B cell (primary cell): ENCODE data around the gene TRMT11. TPM values are rescaled to one million over a fixed set of nuclear protein-coding genes. Genes with fewer than 3 reads are reported as not detected.

Source experiments
- ATAC-seq: fragments of 200-7000 bp; cut with Tn5 transposase; one replicate; pipeline ENCODE4 v1.10.0; 2021; ENCODE audit warnings: low read depth, mild to moderate bottlenecking, moderate number of reproducible peaks, moderate library complexity
- CTCF ChIA-PET: fragments of 350-600 bp; sonication (Branson Sonifier 250); formaldehyde crosslinking; loops from one replicate; lab custom pipeline; 2021; ENCODE audit warnings: antibody characterized with exemption, inconsistent platforms; lab: Charles Lee
- POLR2A ChIA-PET: fragments of 350-600 bp; sonication (Branson Sonifier 250); formaldehyde crosslinking; loops from one replicate; lab custom pipeline; 2021; ENCODE audit warnings: antibody characterized with exemption; lab: Charles Lee
- DNase-seq: peaks from one replicate; pipeline ENCODE4 v3.0.0; 2013
- H2AFZ ChIP-seq: 2 replicates; pipeline ENCODE4 v1.6.1; 2012; ENCODE audit warnings: mild to moderate bottlenecking, low read depth, low read length; ENCODE audit not compliant: insufficient read depth, poor library complexity, severe bottlenecking
- H3K27ac ChIP-seq, 2 donors: 1 replicate in 1 of 2; 2 replicates in 1 of 2; pipeline ENCODE4 v1.5.1; 2012 to 2013; ENCODE audit warnings: low read length in 2 of 2, mild to moderate bottlenecking in 2 of 2, moderate library complexity in 1 of 2
- H3K27me3 ChIP-seq, 4 experiments: fragments of 200-600 bp in 1 of 4; sonication (generic) in 1 of 4; replicated peaks in 1 of 4; 1 replicate in 2 of 4; 2 replicates in 2 of 4; pipeline versions ENCODE4 v1.6.1 to v1.7.0; 2013 to 2016; ENCODE audit warnings: low read length in 3 of 4, mild to moderate bottlenecking in 2 of 4, mixed read lengths in 1 of 4, moderate library complexity in 1 of 4; ENCODE audit not compliant: insufficient read depth in 4 of 4, control insufficient read depth in 3 of 4; ENCODE audit errors: control extremely low read depth in 1 of 4
- H3K36me3 ChIP-seq, 2 experiments: replicated peaks in 1 of 2; 1 replicate in 1 of 2; 2 replicates in 1 of 2; pipeline versions ENCODE4 v1.6.1 to v1.7.1; 2013; ENCODE audit warnings: low read length in 1 of 2; ENCODE audit not compliant: insufficient read depth in 2 of 2, control insufficient read depth in 1 of 2; ENCODE audit errors: control extremely low read depth in 1 of 2, extremely low read depth in 1 of 2
- H3K4me1 ChIP-seq, 2 donors: fragments of 200-600 bp in 1 of 2; sonication (generic) in 1 of 2; 1 replicate in 1 of 2; 2 replicates in 1 of 2; pipeline versions ENCODE4 v1.5.1 to v1.6.1; 2013 to 2017; ENCODE audit warnings: low read length in 2 of 2; ENCODE audit not compliant: control insufficient read depth in 2 of 2, insufficient read depth in 2 of 2
- H3K4me2 ChIP-seq: replicated peaks from 2 replicates; pipeline ENCODE3; 2012; ENCODE audit warnings: mild to moderate bottlenecking, low read depth, low read length; ENCODE audit not compliant: poor library complexity, severe bottlenecking
- H3K4me3 ChIP-seq, 5 experiments: fragments of 200-600 bp in 1 of 5; sonication (generic) in 1 of 5; 1 replicate in 3 of 5; 2 replicates in 2 of 5; pipeline versions ENCODE4 v1.5.1 to v1.7.0; 2011 to 2016; ENCODE audit warnings: low read length in 4 of 5, mild to moderate bottlenecking in 4 of 5, low read depth in 2 of 5, control low read depth in 1 of 5, moderate library complexity in 1 of 5; ENCODE audit not compliant: insufficient read depth in 1 of 5; ENCODE audit errors: control extremely low read depth in 1 of 5, extremely low read depth in 1 of 5
- H3K79me2 ChIP-seq: fragments of 200-600 bp; sonication (generic); one replicate; pipeline ENCODE4 v1.6.0; 2016; ENCODE audit warnings: low read length; ENCODE audit not compliant: control insufficient read depth, insufficient read depth
- H3K9ac ChIP-seq: fragments of 200-600 bp; sonication (generic); 2 replicates; pipeline ENCODE4 v1.6.1; 2017; ENCODE audit warnings: mild to moderate bottlenecking, low read length, moderate library complexity
- H3K9me3 ChIP-seq, 3 donors: one replicate each; pipeline versions ENCODE4 v1.6.1 to v1.7.1; 2013; ENCODE audit warnings: low read length in 2 of 3; ENCODE audit not compliant: control insufficient read depth in 2 of 3, insufficient read depth in 1 of 3; ENCODE audit errors: control extremely low read depth in 1 of 3
- H4K20me1 ChIP-seq: 2 replicates; pipeline ENCODE4 v1.6.0; 2012; ENCODE audit warnings: mild to moderate bottlenecking, low read length; ENCODE audit not compliant: insufficient read depth, control insufficient read depth, poor library complexity, severe bottlenecking
- H3K27ac Mint-ChIP-seq: one replicate; pipeline ENCODE4 v1.8.0; 2021; ENCODE audit warnings: mixed read lengths
- H3K27me3 Mint-ChIP-seq: one replicate; pipeline ENCODE4 v1.8.0; 2021; ENCODE audit warnings: mixed read lengths
- H3K4me1 Mint-ChIP-seq: one replicate; pipeline ENCODE4 v1.8.0; 2021; ENCODE audit warnings: mixed read lengths
- H3K4me3 Mint-ChIP-seq: one replicate; pipeline ENCODE4 v1.8.0; 2021; ENCODE audit warnings: mixed read lengths
- H3K9me3 Mint-ChIP-seq: one replicate; pipeline ENCODE4 v1.8.0; 2022; ENCODE audit warnings: mixed read lengths; ENCODE audit not compliant: insufficient read depth
- EZH2 ChIP-seq: IDR thresholded peaks from 2 replicates; pipeline ENCODE4 v1.6.1; 2012; ENCODE audit warnings: borderline replicate concordance, low read depth, mild to moderate bottlenecking, moderate library complexity, low read length; ENCODE audit not compliant: insufficient read depth, poor library complexity, severe bottlenecking
- WGBS: methylation state at CpG from one replicate; pipeline ENCODE4 v1.1.5; 2013; ENCODE audit warnings: missing lambda C conversion rate; ENCODE audit not compliant: insufficient coverage; 5-methylcytosine and 5-hydroxymethylcytosine counted together
- intact Hi-C: fragments of 100-400 bp; cut with micrococcal nuclease; formaldehyde crosslinking; loops from one replicate; pipeline ENCODE4 v1.10.0; 2022
- polyA plus RNA-seq: library from polyadenylated mRNA; depleted of rRNA; stranded (reverse); fragments of >200 nt; gene quantifications from 2 replicates; pipeline ENCODE4 v1.2.3, GENCODE V29; 2012
- total RNA-seq, 2 donors: library from RNA; stranded (reverse); fragments of 120-200 nt in 1 of 2; gene quantifications; 1 replicate in 1 of 2; 2 replicates in 1 of 2; pipeline versions ENCODE4 v1.2.3 to v1.2.4, GENCODE V29; 2013 to 2022
- TF ChIP-seq, protein P1 (sequence below): fragments of 200-600 bp; IDR thresholded peaks from one replicate; pipeline ENCODE4 v1.8.0; 2022; ENCODE audit warnings: antibody characterized with exemption, mild to moderate bottlenecking

The TRMT11 gene
- total and polyA plus RNA-seq, 2 donors (not counting 1 experiment from before 2014, with no cell fraction given), result 12.1 to 30.4 TPM

DNA sequence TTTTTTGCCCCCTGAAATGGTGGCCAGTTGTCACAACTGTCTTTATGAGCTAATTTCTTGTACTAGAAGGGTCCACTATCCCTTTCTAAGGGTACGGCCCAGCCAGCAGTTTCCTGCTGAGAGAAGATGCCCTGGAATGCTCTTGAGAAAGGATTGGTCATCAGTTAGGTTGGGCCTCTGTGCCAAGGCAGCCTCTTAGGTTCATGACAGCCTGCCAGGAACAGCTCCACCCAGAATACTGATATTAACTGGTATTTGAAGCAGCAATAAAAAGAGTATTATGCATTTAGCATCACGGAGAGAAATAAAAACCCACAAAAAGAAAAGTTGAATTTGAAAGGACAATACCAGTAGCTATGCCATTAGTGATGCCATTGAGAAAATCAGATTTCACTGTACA lies 38.7 kb upstream of the TRMT11 start:
- POLR2A ChIA-PET, result no interaction called here
- intact Hi-C loops, result no loop called here

DNA sequence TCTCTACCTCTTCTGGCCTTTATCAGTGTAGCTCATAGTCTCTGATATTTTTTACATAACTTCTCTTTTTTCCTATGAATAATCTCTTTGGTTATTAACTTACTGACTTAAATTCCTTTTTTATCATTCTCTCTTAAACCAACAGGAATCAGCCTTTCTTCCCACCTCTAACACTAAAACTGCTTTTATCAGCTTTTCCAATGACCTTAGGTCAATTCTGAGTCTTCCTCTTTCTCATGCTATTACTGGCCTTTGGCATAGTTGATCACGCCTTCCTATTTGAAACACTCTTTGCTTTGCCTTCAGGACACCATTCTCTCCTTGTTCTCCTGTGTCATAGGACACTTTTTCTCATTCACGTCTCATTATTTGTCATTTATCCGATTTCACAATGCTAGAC lies 37.9 kb upstream of the TRMT11 start:
- Mint-ChIP-seq H3K4me1 (no peaks in the 10 kb centered on the region), H3K27ac (no peak overlapping the region), H3K9me3 (no peaks in the 10 kb centered on the region), H3K4me3 (no peak overlapping the region), H3K27me3 (peaks cover 12% of the 10 kb centered on the region)
- DNase-seq (no peak), ATAC-seq (no peak)
- ChIA-PET POLR2A (no interaction called here), CTCF (interaction anchor here (1.0 to 1.6 kb wide), 2 partner anchors 8 to 636 kb away, joined by 3 to 8 read pairs; partner anchors contain the start of gene HINT3)
- no peak overlapping the region for H3K4me2 ChIP-seq
- no peak overlapping the region for H3K27ac ChIP-seq
- H3K4me3 ChIP-seq, result no peak overlapping the region
- peaks cover 0 to 3% (median 0%) of the 10 kb centered on the region in 4 experiments for H3K27me3 ChIP-seq
- H3K79me2 ChIP-seq, result no peaks in the 10 kb centered on the region
- intact Hi-C loops, result no loop called here
- H3K9ac ChIP-seq, result no peak overlapping the region
- no peaks in the 10 kb centered on the region for H3K4me1 ChIP-seq
- H3K9me3 ChIP-seq, result no peaks in the 10 kb centered on the region
- 89% methylated on average over 1 of the region's 3 CpGs for WGBS
- TF ChIP-seq, protein P1, sequence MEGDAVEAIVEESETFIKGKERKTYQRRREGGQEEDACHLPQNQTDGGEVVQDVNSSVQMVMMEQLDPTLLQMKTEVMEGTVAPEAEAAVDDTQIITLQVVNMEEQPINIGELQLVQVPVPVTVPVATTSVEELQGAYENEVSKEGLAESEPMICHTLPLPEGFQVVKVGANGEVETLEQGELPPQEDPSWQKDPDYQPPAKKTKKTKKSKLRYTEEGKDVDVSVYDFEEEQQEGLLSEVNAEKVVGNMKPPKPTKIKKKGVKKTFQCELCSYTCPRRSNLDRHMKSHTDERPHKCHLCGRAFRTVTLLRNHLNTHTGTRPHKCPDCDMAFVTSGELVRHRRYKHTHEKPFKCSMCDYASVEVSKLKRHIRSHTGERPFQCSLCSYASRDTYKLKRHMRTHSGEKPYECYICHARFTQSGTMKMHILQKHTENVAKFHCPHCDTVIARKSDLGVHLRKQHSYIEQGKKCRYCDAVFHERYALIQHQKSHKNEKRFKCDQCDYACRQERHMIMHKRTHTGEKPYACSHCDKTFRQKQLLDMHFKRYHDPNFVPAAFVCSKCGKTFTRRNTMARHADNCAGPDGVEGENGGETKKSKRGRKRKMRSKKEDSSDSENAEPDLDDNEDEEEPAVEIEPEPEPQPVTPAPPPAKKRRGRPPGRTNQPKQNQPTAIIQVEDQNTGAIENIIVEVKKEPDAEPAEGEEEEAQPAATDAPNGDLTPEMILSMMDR, result no peak
- H3K36me3 ChIP-seq, result no peaks in the 10 kb centered on the region
- H2AFZ ChIP-seq, result no peak overlapping the region
- H4K20me1 ChIP-seq, result no peaks in the 10 kb centered on the region

More for the DNA sequence above, 38.7 kb upstream of the TRMT11 start:
- Mint-ChIP-seq H3K27ac (no peak overlapping the region), H3K4me3 (no peak overlapping the region), H3K4me1 (no peaks in the 10 kb centered on the region), H3K27me3 (peaks cover 12% of the 10 kb centered on the region), H3K9me3 (no peaks in the 10 kb centered on the region)
- Histone ChIP-seq H3K27ac (no peak overlapping the region), H3K36me3 (no peaks in the 10 kb centered on the region), H3K4me3 (no peak overlapping the region), H3K27me3 (peaks cover 0 to 3% (median 0%) of the 10 kb centered on the region in 4 experiments), H3K4me1 (no peaks in the 10 kb centered on the region), H3K4me2 (no peak overlapping the region), H3K9ac (no peak overlapping the region), H4K20me1 (no peaks in the 10 kb centered on the region), H3K9me3 (no peaks in the 10 kb centered on the region), H2AFZ (no peak overlapping the region), H3K79me2 (no peaks in the 10 kb centered on the region)
- CTCF ChIA-PET, result interaction anchor here (1.0 to 1.6 kb wide), 2 partner anchors 9 to 635 kb away, joined by 3 to 8 read pairs; partner anchors contain the start of gene HINT3
- ATAC-seq (no peak), DNase-seq (no peak)
- no peak for TF ChIP-seq EZH2
- WGBS, result no CpG with 5 or more reads among the region's 2 CpGs
